ACC112 (cell line): ENCODE data around the gene FIS1.
"Not testable (repeated sequence)": the region's sequence is repeated elsewhere in the genome, so short reads cannot be mapped to it uniquely, and the experiment has no call there.

Experiments used
- H2AFZ ChIP-seq: fragments of 200-600 bp; sonication (generic); one replicate; pipeline ENCODE4 v1.6.0; 2017; ENCODE audit warnings: antibody characterized with exemption, low read length; ENCODE audit not compliant: unreplicated experiment
- H3K27ac ChIP-seq: fragments of 200-600 bp; sonication (generic); 2 replicates; pipeline ENCODE4 v1.5.1; 2014; ENCODE audit warnings: low read depth, mild to moderate bottlenecking, antibody characterized with exemption, low read length, moderate library complexity
- H3K27me3 ChIP-seq: fragments of 200-600 bp; sonication (generic); 2 replicates; pipeline ENCODE4 v1.6.1; 2014; ENCODE audit warnings: mild to moderate bottlenecking, antibody characterized with exemption, low read length, moderate library complexity, mixed read lengths; ENCODE audit not compliant: insufficient read depth
- H3K36me3 ChIP-seq: fragments of 200-600 bp; sonication (generic); 2 replicates; pipeline ENCODE4 v1.6.1; 2016; ENCODE audit warnings: mild to moderate bottlenecking, antibody characterized with exemption, low read length, moderate library complexity, mixed read lengths; ENCODE audit not compliant: insufficient read depth
- H3K4me1 ChIP-seq: fragments of 200-600 bp; sonication (generic); one replicate; pipeline ENCODE4 v1.6.1; 2016; ENCODE audit warnings: low read length, mixed read lengths; ENCODE audit not compliant: insufficient read depth, unreplicated experiment, control insufficient read depth
- H3K4me3 ChIP-seq: fragments of 200-600 bp; sonication (generic); 2 replicates; pipeline ENCODE4 v1.5.1; 2014; ENCODE audit warnings: mild to moderate bottlenecking, low read depth, low read length
- H3K79me2 ChIP-seq: fragments of 200-600 bp; sonication (generic); one replicate; pipeline ENCODE4 v1.6.0; 2016; ENCODE audit warnings: low read length; ENCODE audit not compliant: control insufficient read depth, unreplicated experiment, insufficient read depth

Gene FIS1

GRCh38 chr7:101253199-101253598, 8.3 kb upstream of the FIS1 start:
- peak overlapping the region; percentile 89; the same call in 1 of the 2 replicates for H3K4me3 ChIP-seq
- not testable (repeated sequence) for H3K27ac ChIP-seq, H3K27me3 ChIP-seq, H2AFZ ChIP-seq, H3K4me1 ChIP-seq, H3K36me3 ChIP-seq
- peaks cover 24% of the 10 kb centered on the region for H3K79me2 ChIP-seq

- H3K27ac ChIP-seq, result peak overlapping the region; percentile 45
Measured at GRCh38 chr7:101251871-101252659, 7.2 kb upstream of the FIS1 start.

GRCh38 chr7:101250324-101250723, 5.4 kb upstream of the FIS1 start:
- Histone ChIP-seq H3K36me3 (no peaks in the 10 kb centered on the region), H3K27ac (no peak overlapping the region), H3K4me3 (peak overlapping the region; percentile 17; the same call in 1 of the 2 replicates), H2AFZ (no peak overlapping the region), H3K27me3 (no peaks in the 10 kb centered on the region), H3K4me1 (peaks cover 5% of the 10 kb centered on the region), H3K79me2 (peaks cover 30% of the 10 kb centered on the region)

More at GRCh38 chr7:101251871-101252659, 7.2 kb upstream of the FIS1 start:
- Histone ChIP-seq H3K79me2 (peaks cover 26% of the 10 kb centered on the region), H2AFZ (peak overlapping the region; percentile 70), H3K4me1 (peaks cover 5% of the 10 kb centered on the region), H3K36me3 (no peaks in the 10 kb centered on the region), H3K27me3 (no peaks in the 10 kb centered on the region), H3K4me3 (peak overlapping the region; percentile 89)

GRCh38 chr7:101248276-101248675, 3.4 kb upstream of the FIS1 start:
- Histone ChIP-seq H3K27me3 (no peaks in the 10 kb centered on the region), H3K4me3 (no peak overlapping the region), H3K27ac (no peak overlapping the region), H3K36me3 (no peaks in the 10 kb centered on the region), H2AFZ (no peak overlapping the region), H3K79me2 (peaks cover 35% of the 10 kb centered on the region), H3K4me1 (peaks cover 12% of the 10 kb centered on the region)

- no peaks in the 10 kb centered on the region for H3K36me3 ChIP-seq
- H3K4me3 ChIP-seq, result peak overlapping the region; percentile 90
- peaks cover 29% of the 10 kb centered on the region for H3K79me2 ChIP-seq
- H2AFZ ChIP-seq, result peak overlapping the region; percentile 31
- H3K27ac ChIP-seq, result peak overlapping the region; percentile 76; the same call in 1 of the 2 replicates
- H3K27me3 ChIP-seq, result no peaks in the 10 kb centered on the region
- peaks cover 12% of the 10 kb centered on the region for H3K4me1 ChIP-seq
Measured at GRCh38 chr7:101245147-101245668, 327 bp upstream of the FIS1 start.

GRCh38 chr7:101243646-101244374, 1.1 kb downstream of the FIS1 start:
- Histone ChIP-seq H3K36me3 (no peaks in the 10 kb centered on the region), H3K4me1 (peaks cover 11% of the 10 kb centered on the region), H3K79me2 (peaks cover 23% of the 10 kb centered on the region), H2AFZ (peak overlapping the region; percentile 26), H3K4me3 (peak overlapping the region; percentile 90), H3K27ac (peak overlapping the region; percentile 76), H3K27me3 (no peaks in the 10 kb centered on the region)

- Histone ChIP-seq H3K27me3 (no peaks in the 10 kb centered on the region), H3K4me3 (no peak overlapping the region), H3K79me2 (peaks cover 19% of the 10 kb centered on the region), H2AFZ (no peak overlapping the region), H3K36me3 (no peaks in the 10 kb centered on the region), H3K4me1 (peaks cover 26% of the 10 kb centered on the region), H3K27ac (no peak overlapping the region)
Measured at GRCh38 chr7:101241443-101242349, 3.2 kb downstream of the FIS1 start.

- Histone ChIP-seq H3K27me3 (no peaks in the 10 kb centered on the region), H3K36me3 (no peaks in the 10 kb centered on the region), H3K4me1 (peaks cover 26% of the 10 kb centered on the region), H2AFZ (no peak overlapping the region), H3K4me3 (no peak overlapping the region), H3K27ac (no peak overlapping the region), H3K79me2 (peaks cover 19% of the 10 kb centered on the region)
Measured at GRCh38 chr7:101241015-101241363, 3.9 kb downstream of the FIS1 start.

- peaks cover 26% of the 10 kb centered on the region for H3K4me1 ChIP-seq
- peaks cover 16% of the 10 kb centered on the region for H3K79me2 ChIP-seq
- no peak overlapping the region for H3K4me3 ChIP-seq
- no peak overlapping the region for H2AFZ ChIP-seq
- no peaks in the 10 kb centered on the region for H3K27me3 ChIP-seq
- H3K36me3 ChIP-seq, result no peaks in the 10 kb centered on the region
- no peak overlapping the region for H3K27ac ChIP-seq
Measured at GRCh38 chr7:101240226-101241014, 4.5 kb downstream of the FIS1 start.

- no peaks in the 10 kb centered on the region for H3K36me3 ChIP-seq
- H3K4me3 ChIP-seq, result no peak overlapping the region
- H3K79me2 ChIP-seq, result peaks cover 13% of the 10 kb centered on the region
- H3K27me3 ChIP-seq, result no peaks in the 10 kb centered on the region
- peaks cover 26% of the 10 kb centered on the region for H3K4me1 ChIP-seq
- no peak overlapping the region for H3K27ac ChIP-seq
- no peak overlapping the region for H2AFZ ChIP-seq
Measured at GRCh38 chr7:101239951-101240220, 5.0 kb downstream of the FIS1 start.
